ENCODE results near the gene INPP5D.

The INPP5D gene

GRCh38 chr2:233228376-233228775 lies 168.2 kb downstream of the INPP5D start:
- no peak overlapping the region for H3K4me3 ChIP-seq (replicated peaks; ENCODE audit: low read depth, low read length)
- no peak for DNase-seq (ENCODE audit: extremely low read depth, insufficient read length)
- H3K27me3 ChIP-seq (replicated peaks; ENCODE audit: control insufficient read depth, insufficient read depth, low read length) = no peaks in the 10 kb centered on the region
- TF ChIP-seq, protein P1, sequence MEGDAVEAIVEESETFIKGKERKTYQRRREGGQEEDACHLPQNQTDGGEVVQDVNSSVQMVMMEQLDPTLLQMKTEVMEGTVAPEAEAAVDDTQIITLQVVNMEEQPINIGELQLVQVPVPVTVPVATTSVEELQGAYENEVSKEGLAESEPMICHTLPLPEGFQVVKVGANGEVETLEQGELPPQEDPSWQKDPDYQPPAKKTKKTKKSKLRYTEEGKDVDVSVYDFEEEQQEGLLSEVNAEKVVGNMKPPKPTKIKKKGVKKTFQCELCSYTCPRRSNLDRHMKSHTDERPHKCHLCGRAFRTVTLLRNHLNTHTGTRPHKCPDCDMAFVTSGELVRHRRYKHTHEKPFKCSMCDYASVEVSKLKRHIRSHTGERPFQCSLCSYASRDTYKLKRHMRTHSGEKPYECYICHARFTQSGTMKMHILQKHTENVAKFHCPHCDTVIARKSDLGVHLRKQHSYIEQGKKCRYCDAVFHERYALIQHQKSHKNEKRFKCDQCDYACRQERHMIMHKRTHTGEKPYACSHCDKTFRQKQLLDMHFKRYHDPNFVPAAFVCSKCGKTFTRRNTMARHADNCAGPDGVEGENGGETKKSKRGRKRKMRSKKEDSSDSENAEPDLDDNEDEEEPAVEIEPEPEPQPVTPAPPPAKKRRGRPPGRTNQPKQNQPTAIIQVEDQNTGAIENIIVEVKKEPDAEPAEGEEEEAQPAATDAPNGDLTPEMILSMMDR (IDR thresholded peaks at IDR 0.05; ENCODE audit: insufficient read depth, low read length, poor library complexity, severe bottlenecking) = no peak
- no peaks in the 10 kb centered on the region for H3K36me3 ChIP-seq (ENCODE audit: control insufficient read depth, insufficient read depth, low read length)

- H3K4me3 ChIP-seq (replicated peaks; ENCODE audit: low read depth, low read length) = no peak overlapping the region
- no peak for DNase-seq (ENCODE audit: extremely low read depth, insufficient read length)
- no peaks in the 10 kb centered on the region for H3K27me3 ChIP-seq (replicated peaks; ENCODE audit: control insufficient read depth, insufficient read depth, low read length)
- H3K36me3 ChIP-seq (ENCODE audit: control insufficient read depth, insufficient read depth, low read length) = no peaks in the 10 kb centered on the region
- TF ChIP-seq, protein P1 (IDR thresholded peaks at IDR 0.05; ENCODE audit: insufficient read depth, low read length, poor library complexity, severe bottlenecking) = no peak
Measured at GRCh38 chr2:233233618-233234230, 173.6 kb downstream of the INPP5D start.

GRCh38 chr2:233234264-233234663 lies 174.1 kb downstream of the INPP5D start:
- no peaks in the 10 kb centered on the region for H3K36me3 ChIP-seq (ENCODE audit: control insufficient read depth, insufficient read depth, low read length)
- H3K27me3 ChIP-seq (replicated peaks; ENCODE audit: control insufficient read depth, insufficient read depth, low read length) = no peaks in the 10 kb centered on the region
- TF ChIP-seq, protein P1 (IDR thresholded peaks at IDR 0.05; ENCODE audit: insufficient read depth, low read length, poor library complexity, severe bottlenecking) = no peak
- DNase-seq (ENCODE audit: extremely low read depth, insufficient read length) = no peak
- H3K4me3 ChIP-seq (replicated peaks; ENCODE audit: low read depth, low read length) = no peak overlapping the region

- no peak overlapping the region for H3K4me3 ChIP-seq (replicated peaks; ENCODE audit: low read depth, low read length)
- TF ChIP-seq, protein P1 (IDR thresholded peaks at IDR 0.05; ENCODE audit: insufficient read depth, low read length, poor library complexity, severe bottlenecking) = no peak
- no peaks in the 10 kb centered on the region for H3K27me3 ChIP-seq (replicated peaks; ENCODE audit: control insufficient read depth, insufficient read depth, low read length)
- H3K36me3 ChIP-seq (ENCODE audit: control insufficient read depth, insufficient read depth, low read length) = no peaks in the 10 kb centered on the region
- no peak for DNase-seq (ENCODE audit: extremely low read depth, insufficient read length)
Measured at GRCh38 chr2:233234996-233235395, 174.9 kb downstream of the INPP5D start.

DNA sequence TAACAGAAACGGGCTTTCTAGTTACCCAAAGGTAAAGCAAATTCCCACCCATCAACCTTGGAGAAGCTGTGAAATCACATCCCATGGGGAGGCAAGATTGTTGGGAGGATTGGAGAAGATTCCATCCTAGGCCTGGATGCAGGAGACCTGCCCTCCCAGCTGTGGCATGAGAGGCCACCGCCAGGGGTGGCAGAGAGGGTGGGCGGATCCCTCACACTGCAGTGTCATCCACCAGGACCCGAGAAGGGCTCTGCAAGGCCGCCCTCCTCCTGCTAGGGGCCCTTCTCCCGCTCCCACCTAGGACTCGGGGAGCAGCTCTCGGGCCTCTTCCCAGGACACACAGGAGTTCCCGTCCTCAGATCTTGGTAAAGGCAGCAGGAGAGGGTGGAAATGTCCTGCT lies 175.8 kb downstream of the INPP5D start:
- no peaks in the 10 kb centered on the region for H3K36me3 ChIP-seq (ENCODE audit: control insufficient read depth, insufficient read depth, low read length)
- no peak for DNase-seq (ENCODE audit: extremely low read depth, insufficient read length)
- no peaks in the 10 kb centered on the region for H3K27me3 ChIP-seq (replicated peaks; ENCODE audit: control insufficient read depth, insufficient read depth, low read length)
- no peak overlapping the region for H3K4me3 ChIP-seq (replicated peaks; ENCODE audit: low read depth, low read length)
- TF ChIP-seq, protein P1 (IDR thresholded peaks at IDR 0.05; ENCODE audit: insufficient read depth, low read length, poor library complexity, severe bottlenecking) = no peak
